Parathyroid adenoma (tissue), 2 donors: ENCODE results near the gene PEX11A.
A peak's percentile ranks its signal among the peaks of the same experiment; 100 is the strongest.

Experiments
- H2AFZ ChIP-seq: fragments of 300-600 bp; sonication (generic); one replicate; pipeline ENCODE4 v1.7.0; 2017; ENCODE audit warnings: antibody characterized with exemption, mild to moderate bottlenecking
- H3K27ac ChIP-seq: fragments of 300-600 bp; sonication (generic); one replicate; pipeline ENCODE4 v1.7.0; 2017
- H3K27me3 ChIP-seq: fragments of 300-600 bp; sonication (generic); one replicate; pipeline ENCODE4 v1.7.0; 2017; ENCODE audit warnings: low read length; ENCODE audit not compliant: control insufficient read depth, insufficient read depth
- H3K36me3 ChIP-seq: fragments of 300-600 bp; sonication (generic); one replicate; pipeline ENCODE4 v1.7.0; 2017; ENCODE audit warnings: low read length; ENCODE audit not compliant: control insufficient read depth, insufficient read depth
- H3K4me1 ChIP-seq: fragments of 300-600 bp; sonication (generic); one replicate; pipeline ENCODE4 v1.7.0; 2017; ENCODE audit warnings: control low read depth
- H3K4me2 ChIP-seq: fragments of 300-600 bp; sonication (generic); one replicate; pipeline ENCODE4 v1.7.0; 2017; ENCODE audit warnings: low read length
- H3K4me3 ChIP-seq: fragments of 300-600 bp; sonication (generic); one replicate; pipeline ENCODE4 v1.7.0; 2017; ENCODE audit warnings: low read depth, low read length
- H3K79me2 ChIP-seq: fragments of 300-600 bp; sonication (generic); one replicate; pipeline ENCODE4 v1.7.0; 2017; ENCODE audit warnings: control low read depth
- H3K9ac ChIP-seq: fragments of 300-600 bp; sonication (generic); one replicate; pipeline ENCODE4 v1.7.0; 2017; ENCODE audit warnings: mild to moderate bottlenecking
- H3K9me3 ChIP-seq: fragments of 300-600 bp; sonication (generic); one replicate; pipeline ENCODE4 v1.7.0; 2017; ENCODE audit warnings: low read length; ENCODE audit not compliant: control insufficient read depth
- CTCF ChIP-seq: fragments of 300-600 bp; sonication (generic); IDR thresholded peaks from one replicate; pipeline ENCODE4 v1.7.0; 2017; ENCODE audit warnings: antibody characterized with exemption, mild to moderate bottlenecking
- donor health status: primary hyperparathyroidism.

The PEX11A gene

GRCh38 chr15:89666858-89667705 lies 23.5 kb downstream of the PEX11A start:
- Histone ChIP-seq H3K9ac (no peak overlapping the region), H3K27me3 (no peaks in the 10 kb centered on the region), H3K27ac (no peak overlapping the region), H3K4me3 (no peak overlapping the region), H2AFZ (no peak overlapping the region), H3K4me2 (no peak overlapping the region), H3K79me2 (no peaks in the 10 kb centered on the region), H3K9me3 (no peaks in the 10 kb centered on the region), H3K4me1 (peaks cover 4% of the 10 kb centered on the region), H3K36me3 (no peaks in the 10 kb centered on the region)
- no peak for TF ChIP-seq CTCF

DNA sequence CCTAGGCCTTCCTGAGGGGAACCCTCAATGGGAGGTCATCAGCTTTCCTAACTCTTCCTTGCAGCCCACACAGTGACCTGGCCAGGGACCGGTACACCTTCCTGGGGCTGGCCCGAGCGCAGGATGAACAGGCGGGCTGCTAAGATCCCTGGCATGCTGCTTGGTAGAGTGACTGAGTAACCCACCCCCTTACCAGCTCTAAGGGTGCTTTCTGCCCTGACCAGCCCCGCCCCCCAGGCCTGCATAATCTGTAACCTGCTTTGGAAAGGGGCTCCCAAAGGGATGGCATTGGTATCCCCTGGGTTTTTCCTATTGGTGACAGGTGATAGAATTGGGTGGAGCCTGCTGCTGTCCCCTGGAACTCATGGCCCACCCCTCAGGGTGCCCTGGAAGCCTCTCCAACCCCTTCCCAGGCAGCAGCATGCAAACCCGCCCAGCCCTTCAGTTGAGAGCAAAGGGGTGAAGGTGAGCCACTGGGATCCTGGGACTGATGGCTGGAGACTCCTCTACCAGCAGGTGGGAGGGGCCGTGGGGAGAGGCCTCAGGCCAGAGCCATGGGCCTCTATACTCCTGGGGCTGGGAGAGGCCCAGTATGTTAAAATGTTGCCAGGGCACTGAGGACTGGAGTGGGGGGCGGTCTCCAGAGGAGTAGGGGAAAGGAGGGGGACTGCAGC lies 24.2 kb downstream of the PEX11A start:
- Histone ChIP-seq H3K4me1 (peaks cover 4% of the 10 kb centered on the region), H3K9ac (no peak overlapping the region), H3K9me3 (no peaks in the 10 kb centered on the region), H3K27ac (peak overlapping the region; percentile 70), H2AFZ (peak overlapping the region; percentile 89), H3K4me3 (no peak overlapping the region), H3K27me3 (no peaks in the 10 kb centered on the region), H3K36me3 (no peaks in the 10 kb centered on the region), H3K4me2 (no peak overlapping the region), H3K79me2 (no peaks in the 10 kb centered on the region)
- no peak for TF ChIP-seq CTCF

GRCh38 chr15:89665449-89666181 lies 24.9 kb downstream of the PEX11A start:
- Histone ChIP-seq H3K4me1 (peaks cover 4% of the 10 kb centered on the region), H2AFZ (peak overlapping the region; percentile 90), H3K4me2 (no peak overlapping the region), H3K79me2 (no peaks in the 10 kb centered on the region), H3K9me3 (no peaks in the 10 kb centered on the region), H3K4me3 (no peak overlapping the region), H3K27me3 (no peaks in the 10 kb centered on the region), H3K27ac (peak overlapping the region; percentile 70), H3K36me3 (no peaks in the 10 kb centered on the region), H3K9ac (no peak overlapping the region)
- no peak for TF ChIP-seq CTCF

DNA sequence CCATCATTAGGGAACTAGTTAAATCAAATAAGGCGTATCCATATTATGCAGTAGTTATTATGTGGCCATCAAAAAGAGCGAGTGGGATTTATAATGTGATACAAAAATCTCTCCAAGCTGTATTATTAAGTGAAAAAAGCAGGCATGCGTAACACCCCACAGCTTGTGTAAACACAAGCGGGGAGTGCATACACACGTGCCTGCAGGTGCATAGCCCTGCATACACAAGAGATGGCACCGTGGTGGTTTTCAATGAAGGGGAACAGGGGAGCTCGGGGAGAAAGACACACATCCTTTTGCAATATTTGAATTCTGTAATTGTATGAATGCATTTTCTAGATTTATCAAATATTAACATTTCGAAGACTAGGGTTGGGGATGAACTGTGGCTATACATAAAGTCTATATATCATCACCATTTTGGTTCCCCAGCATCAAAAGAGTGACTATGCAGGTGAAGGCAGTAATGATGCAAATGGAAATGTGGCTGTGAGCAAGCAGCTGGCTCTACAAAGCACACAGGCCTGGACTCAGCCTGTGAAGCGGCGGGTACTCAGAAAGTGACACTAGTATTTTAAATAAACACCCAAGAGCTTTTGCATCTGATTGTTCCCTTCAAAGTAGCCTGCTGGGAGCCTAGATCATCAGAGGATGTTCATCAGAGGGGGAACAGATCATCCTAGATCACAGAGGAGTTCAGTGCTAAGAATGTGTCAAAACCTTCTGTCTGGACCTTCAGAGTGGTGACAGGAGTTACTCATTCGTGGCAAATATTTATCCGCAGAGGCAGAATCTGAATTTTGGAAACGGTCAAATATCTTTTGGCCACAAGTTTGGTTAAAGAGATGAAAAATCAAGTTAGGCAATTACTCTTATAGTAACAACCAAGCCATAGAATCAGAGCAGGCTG lies 25.9 kb downstream of the PEX11A start:
- no peak overlapping the region for H3K27ac ChIP-seq
- no peak for TF ChIP-seq CTCF

More for the DNA sequence above, 25.9 kb downstream of the PEX11A start:
- peak overlapping the region; percentile 19 for H3K4me2 ChIP-seq
- H3K4me1 ChIP-seq = peaks cover 4% of the 10 kb centered on the region
- H3K79me2 ChIP-seq = no peaks in the 10 kb centered on the region
- H3K9me3 ChIP-seq = no peaks in the 10 kb centered on the region
- no peak overlapping the region for H3K9ac ChIP-seq
- H3K36me3 ChIP-seq = no peaks in the 10 kb centered on the region
- no peaks in the 10 kb centered on the region for H3K27me3 ChIP-seq
- no peak overlapping the region for H3K4me3 ChIP-seq
- peak overlapping the region; percentile 90 for H2AFZ ChIP-seq
